ENCODE data around the gene NBR1.

GRCh38 chr17:43211480-43212402, 40.7 kb downstream of the NBR1 start, which contains the start of gene TMEM106A:
- TF ChIP-seq, protein P1, sequence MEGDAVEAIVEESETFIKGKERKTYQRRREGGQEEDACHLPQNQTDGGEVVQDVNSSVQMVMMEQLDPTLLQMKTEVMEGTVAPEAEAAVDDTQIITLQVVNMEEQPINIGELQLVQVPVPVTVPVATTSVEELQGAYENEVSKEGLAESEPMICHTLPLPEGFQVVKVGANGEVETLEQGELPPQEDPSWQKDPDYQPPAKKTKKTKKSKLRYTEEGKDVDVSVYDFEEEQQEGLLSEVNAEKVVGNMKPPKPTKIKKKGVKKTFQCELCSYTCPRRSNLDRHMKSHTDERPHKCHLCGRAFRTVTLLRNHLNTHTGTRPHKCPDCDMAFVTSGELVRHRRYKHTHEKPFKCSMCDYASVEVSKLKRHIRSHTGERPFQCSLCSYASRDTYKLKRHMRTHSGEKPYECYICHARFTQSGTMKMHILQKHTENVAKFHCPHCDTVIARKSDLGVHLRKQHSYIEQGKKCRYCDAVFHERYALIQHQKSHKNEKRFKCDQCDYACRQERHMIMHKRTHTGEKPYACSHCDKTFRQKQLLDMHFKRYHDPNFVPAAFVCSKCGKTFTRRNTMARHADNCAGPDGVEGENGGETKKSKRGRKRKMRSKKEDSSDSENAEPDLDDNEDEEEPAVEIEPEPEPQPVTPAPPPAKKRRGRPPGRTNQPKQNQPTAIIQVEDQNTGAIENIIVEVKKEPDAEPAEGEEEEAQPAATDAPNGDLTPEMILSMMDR (IDR thresholded peaks at IDR 0.05; ENCODE audit: low read length), result peak; percentile 45
- TF ChIP-seq EZH2 (optimal IDR thresholded peaks at IDR 0.05; ENCODE audit: low read depth, low read length) (no peak), EZH2phosphoT487 (IDR thresholded peaks at IDR 0.05; ENCODE audit: low read length) (no peak)

All from MM.1S (cell line).